H1 (cell line): ENCODE measurements around the gene PDE2A. TPM values are rescaled to one million over a fixed set of nuclear protein-coding genes. Genes with fewer than 3 reads are reported as not detected.

Experiments used
- CTCF ChIA-PET: fragments of 300-600 bp; sonication (Branson Sonifier 250); formaldehyde crosslinking; loops from one replicate; lab custom pipeline; 2021; ENCODE audit not compliant: partially characterized antibody; lab: Charles Lee
- POLR2A ChIA-PET: fragments of 300-600 bp; sonication (Branson Sonifier 250); formaldehyde crosslinking; loops from one replicate; lab custom pipeline; 2021; ENCODE audit warnings: inconsistent platforms; ENCODE audit not compliant: partially characterized antibody; lab: Charles Lee
- DNase-seq, 2 experiments: peaks; one replicate each; pipeline versions ENCODE4 v3.0.0 to v3.0.0-alpha.2; 2010 to 2022; ENCODE audit warnings: low spot score in 2 of 2, low read depth in 1 of 2, mixed read lengths in 1 of 2
- FAIRE-seq: peaks from 2 replicates; lab custom pipeline; 2011; peaks lifted over from hg19 to GRCh38; lab: Jason Lieb, UNC
- H2AFZ ChIP-seq: 2 replicates; pipeline ENCODE4 v1.8.1; 2012; ENCODE audit warnings: low read length, inconsistent platforms
- H2AK5ac ChIP-seq: 2 replicates; pipeline ENCODE4 v1.6.1; 2013; ENCODE audit warnings: low read depth, low read length
- H2BK120ac ChIP-seq: replicated peaks from 2 replicates; pipeline ENCODE3; 2013; ENCODE audit warnings: low read depth, low read length, inconsistent platforms
- H2BK12ac ChIP-seq: 2 replicates; pipeline ENCODE4 v1.6.1; 2013; ENCODE audit warnings: low read depth, low read length
- H2BK15ac ChIP-seq: 2 replicates; pipeline ENCODE4 v1.6.1; 2013; ENCODE audit warnings: low read length
- H2BK20ac ChIP-seq: 2 replicates; pipeline ENCODE4 v1.6.1; 2013; ENCODE audit warnings: low read length
- H2BK5ac ChIP-seq: 2 replicates; pipeline ENCODE4 v1.6.1; 2013; ENCODE audit warnings: low read depth, low read length
- H3K14ac ChIP-seq: 2 replicates; pipeline ENCODE4 v1.6.1; 2013; ENCODE audit warnings: inconsistent platforms; ENCODE audit not compliant: insufficient read length
- H3K18ac ChIP-seq: 2 replicates; pipeline ENCODE4 v1.6.1; 2013; ENCODE audit warnings: low read length; ENCODE audit errors: extremely low read depth
- H3K23ac ChIP-seq: 2 replicates; pipeline ENCODE4 v1.6.1; 2013; ENCODE audit warnings: inconsistent platforms; ENCODE audit not compliant: insufficient read length
- H3K23me2 ChIP-seq: 2 replicates; pipeline ENCODE4 v1.6.1; 2013; ENCODE audit warnings: low read depth, low read length
- H3K27ac ChIP-seq: 2 replicates; pipeline ENCODE4 v1.6.1; 2011; ENCODE audit warnings: low read depth, low read length, inconsistent platforms
- H3K27me3 ChIP-seq, 4 experiments: replicated peaks in 1 of 4; 1 replicate in 1 of 4; 2 replicates in 3 of 4; pipeline versions ENCODE4 v1.6.1 to v1.8.1; 2011 to 2013; ENCODE audit warnings: low read length in 3 of 4, mild to moderate bottlenecking in 3 of 4, inconsistent platforms in 2 of 4, mixed read lengths in 2 of 4, moderate library complexity in 1 of 4; ENCODE audit not compliant: control insufficient read depth in 3 of 4, insufficient read depth in 3 of 4; ENCODE audit errors: extremely low read depth in 1 of 4
- H3K36me3 ChIP-seq, 4 experiments: 2 replicates each; pipeline versions ENCODE4 v1.6.1 to v1.8.1; 2011 to 2013; ENCODE audit warnings: mild to moderate bottlenecking in 4 of 4, low read length in 3 of 4, moderate library complexity in 2 of 4, control low read depth in 1 of 4, inconsistent platforms in 1 of 4; ENCODE audit not compliant: insufficient read depth in 4 of 4, control insufficient read depth in 2 of 4
- H3K4ac ChIP-seq: replicated peaks from 2 replicates; pipeline ENCODE3; 2013; ENCODE audit warnings: low read length, low read depth, mixed read lengths, inconsistent platforms; ENCODE audit not compliant: insufficient read length
- H3K4me1 ChIP-seq, 4 experiments: replicated peaks in 1 of 4; 1 replicate in 1 of 4; 2 replicates in 3 of 4; pipeline versions ENCODE4 v1.6.1 to v1.8.1; 2011 to 2013; ENCODE audit warnings: low read length in 3 of 4, inconsistent platforms in 2 of 4, mixed read lengths in 1 of 4; ENCODE audit not compliant: insufficient read depth in 4 of 4, control insufficient read depth in 3 of 4
- H3K4me2 ChIP-seq, 2 experiments: 2 replicates each; pipeline versions ENCODE4 v1.6.1 to v1.8.1; 2011 to 2013; ENCODE audit warnings: low read depth in 2 of 2, low read length in 2 of 2, control low read depth in 1 of 2, inconsistent platforms in 1 of 2, mild to moderate bottlenecking in 1 of 2; ENCODE audit not compliant: insufficient read depth in 1 of 2
- H3K4me3 ChIP-seq, 4 experiments: fragments of 200-600, 300-600 bp in 1 of 4; sonication (generic), shearing (Covaris generic), sonication (Bioruptor Twin) in 1 of 4; 2 replicates each; pipeline versions ENCODE4 v1.5.1 to v1.8.1; 2011 to 2016; ENCODE audit warnings: low read length in 4 of 4, low read depth in 3 of 4, control low read depth in 2 of 4, inconsistent platforms in 2 of 4, mild to moderate bottlenecking in 2 of 4, mixed read lengths in 1 of 4, moderate library complexity in 1 of 4; ENCODE audit not compliant: insufficient read depth in 2 of 4; ENCODE audit errors: extremely low read depth in 1 of 4
- H3K56ac ChIP-seq: replicated peaks from 2 replicates; pipeline ENCODE3; 2013; ENCODE audit warnings: low read depth, mild to moderate bottlenecking, mixed read lengths, low read length, inconsistent platforms; ENCODE audit not compliant: insufficient read length
- H3K79me1 ChIP-seq: 2 replicates; pipeline ENCODE4 v1.6.1; 2013; ENCODE audit warnings: low read depth, low read length, control low read depth
- H3K79me2 ChIP-seq, 2 experiments: 2 replicates each; pipeline versions ENCODE4 v1.6.1 to v1.8.1; 2012 to 2013; ENCODE audit warnings: low read length in 2 of 2, mild to moderate bottlenecking in 2 of 2, inconsistent platforms in 1 of 2; ENCODE audit not compliant: insufficient read depth in 2 of 2, control insufficient read depth in 1 of 2
- H3K9ac ChIP-seq, 4 experiments: replicated peaks in 1 of 4; 1 replicate in 1 of 4; 2 replicates in 3 of 4; pipeline versions ENCODE4 v1.6.1 to v1.8.1; 2011 to 2013; ENCODE audit warnings: low read depth in 3 of 4, low read length in 3 of 4, control low read depth in 2 of 4, mild to moderate bottlenecking in 2 of 4, moderate library complexity in 2 of 4, inconsistent platforms in 1 of 4; ENCODE audit errors: extremely low read depth in 1 of 4
- H3K9me3 ChIP-seq, 2 experiments: 2 replicates each; pipeline versions ENCODE4 v1.6.1 to v1.8.1; 2012 to 2013; ENCODE audit warnings: mild to moderate bottlenecking in 2 of 2, moderate library complexity in 2 of 2, control low read depth in 1 of 2, inconsistent platforms in 1 of 2, low read depth in 1 of 2, low read length in 1 of 2, mixed read lengths in 1 of 2; ENCODE audit not compliant: insufficient read depth in 2 of 2
- H4K20me1 ChIP-seq, 2 experiments: replicated peaks in 1 of 2; 2 replicates each; pipeline versions ENCODE3 to v1.8.1; 2011 to 2013; ENCODE audit warnings: inconsistent platforms in 2 of 2, low read length in 2 of 2, mild to moderate bottlenecking in 1 of 2; ENCODE audit not compliant: insufficient read depth in 2 of 2, control insufficient read depth in 1 of 2
- H4K5ac ChIP-seq: 2 replicates; pipeline ENCODE4 v1.6.1; 2013; ENCODE audit warnings: low read length, low read depth, mixed read lengths, inconsistent platforms; ENCODE audit not compliant: insufficient read length
- H4K8ac ChIP-seq: 2 replicates; pipeline ENCODE4 v1.8.0; 2013; ENCODE audit warnings: mild to moderate bottlenecking, moderate library complexity, low read length, inconsistent platforms; ENCODE audit not compliant: insufficient read depth; ENCODE audit errors: extremely low read depth
- H4K91ac ChIP-seq: replicated peaks from 2 replicates; pipeline ENCODE3; 2013; ENCODE audit warnings: low read length, mixed read lengths, inconsistent platforms; ENCODE audit not compliant: insufficient read length
- CTCF ChIP-seq, 3 experiments: IDR thresholded peaks; 1 replicate in 2 of 3; 2 replicates in 1 of 3; pipeline versions ENCODE4 v1.5.1 to v1.6.1; 2011; ENCODE audit warnings: low read length in 3 of 3, mild to moderate bottlenecking in 3 of 3, inconsistent platforms in 2 of 3, low read depth in 1 of 3, moderate library complexity in 1 of 3; ENCODE audit not compliant: insufficient read depth in 1 of 3; ENCODE audit errors: control extremely low read depth in 1 of 3
- SP1 ChIP-seq: IDR thresholded peaks from 2 replicates; pipeline ENCODE4 v1.6.1; 2011; ENCODE audit warnings: low read depth, low read length
- WGBS, 2 experiments: shearing (Covaris generic) in 1 of 2; methylation state at CpG; one replicate each; pipeline versions ENCODE4 v1.1.6 to v1.1.7; 2013 to 2015; ENCODE audit warnings: low lambda C conversion rate in 2 of 2, mixed read lengths in 2 of 2, inconsistent platforms in 1 of 2, low coverage in 1 of 2, missing lambda C conversion rate in 1 of 2; ENCODE audit not compliant: insufficient replicate concordance in 2 of 2, insufficient coverage in 1 of 2, insufficient read length in 1 of 2; ENCODE audit errors: extremely low coverage in 1 of 2, missing lambda C conversion rate in 1 of 2; 5-methylcytosine and 5-hydroxymethylcytosine counted together
- polyA plus RNA-seq, 7 experiments: library from polyadenylated mRNA; depleted of rRNA in 3 of 7; stranded (reverse) in 5 of 7; unstranded in 2 of 7; fragments of >200 nt in 5 of 7; fragments of 200-250 nt in 2 of 7; gene quantifications; 1 replicate in 5 of 7; 2 replicates in 1 of 7; 4 replicates in 1 of 7; pipeline versions ENCODE4 v1.2.1 to v1.2.3, GENCODE V29; 2011 to 2013; ENCODE audit warnings: missing spikeins in 2 of 7, mixed read lengths in 2 of 7
- total RNA-seq: library from RNA; stranded (reverse); fragmentation: NEBNext Ultra II Directional; extraction: Animal tissue kit (Norgen Biotek cat#: 25700); gene quantifications from 2 replicates; pipeline ENCODE4 v1.2.1, GENCODE V29; 2021

PDE2A gene
- total and polyA plus RNA-seq, 2 of the 8 experiments (the other 6 are each of a cell fraction or from before 2014, with no cell fraction given), result 3.4 to 7.1 TPM

GRCh38 chr11:72576243-72576595 lies 98.0 kb downstream of the PDE2A start:
- H3K4me2 ChIP-seq, result no peak overlapping the region
- DNase-seq, result no peak
- H3K9ac ChIP-seq, result no peak overlapping the region
- no peak overlapping the region for H3K4me3 ChIP-seq
- H2BK20ac ChIP-seq, result no peak overlapping the region
- no peak overlapping the region for H4K5ac ChIP-seq
- no peak overlapping the region for H4K91ac ChIP-seq
- H3K79me2 ChIP-seq, result no peaks in the 10 kb centered on the region
- H3K4ac ChIP-seq, result no peak overlapping the region
- H3K9me3 ChIP-seq, result no peaks in the 10 kb centered on the region
- no peak overlapping the region for H3K14ac ChIP-seq
- no peaks in the 10 kb centered on the region for H3K23me2 ChIP-seq
- H2AK5ac ChIP-seq, result no peak overlapping the region
- ChIA-PET POLR2A (no interaction called here), CTCF (interaction anchor here (0.7 to 5.7 kb wide), 7 partner anchors 10 to 152 kb away, joined by 3 to 62 read pairs (median 5); no protein-coding TSS in a partner anchor)
- FAIRE-seq, result no peak
- H3K4me1 ChIP-seq, result no peaks in the 10 kb centered on the region
- H2BK12ac ChIP-seq, result no peak overlapping the region
- H3K27ac ChIP-seq, result no peak overlapping the region
- 0 out of 2 replicates have a peak, but pooled peaks cover 2% of the 10 kb centered on the region for H3K79me1 ChIP-seq
- no peak overlapping the region for H3K18ac ChIP-seq
- no peak overlapping the region for H2BK120ac ChIP-seq
- no peak overlapping the region for H2BK5ac ChIP-seq
- H3K36me3 ChIP-seq, result no peaks in the 10 kb centered on the region
- no peak overlapping the region for H2AFZ ChIP-seq
- H3K27me3 ChIP-seq, result no peaks in the 10 kb centered on the region
- no peak overlapping the region for H2BK15ac ChIP-seq
- no peak overlapping the region for H4K8ac ChIP-seq
- whole genome bisulfite sequencing, 2 experiments, result 93% methylated on average over 3 of the region's 5 CpGs; no CpG with 5 or more reads in 1 of the 2 experiments
- no peaks in the 10 kb centered on the region for H4K20me1 ChIP-seq
- H3K56ac ChIP-seq, result no peak overlapping the region
- TF ChIP-seq SP1, result no peak
- TF ChIP-seq CTCF (IDR thresholded peaks at IDR 0.05; ENCODE audit: control extremely low read depth in 1 of 3, insufficient read depth in 1 of 3, low read depth in 1 of 3, low read length in 3 of 3), result no peak
- no peak overlapping the region for H3K23ac ChIP-seq
